Femur (tissue), 1 donor: ENCODE data around the gene CGB8.

Experiments
- DNase-seq: peaks from one replicate; pipeline ENCODE4 v3.0.0-alpha.2; 2017

CGB8 gene

GRCh38 chr19:49004964-49005614 is 43.8 kb downstream of the CGB8 start:
- DNase-seq, result no peak

- no peak for DNase-seq
Measured at GRCh38 chr19:49004133-49004532, 44.8 kb downstream of the CGB8 start.

GRCh38 chr19:48999481-49000325 is 49.2 kb downstream of the CGB8 start:
- DNase-seq, result no peak

- DNase-seq, result no peak
Measured at GRCh38 chr19:48997972-48998371, 50.9 kb downstream of the CGB8 start.
